HT1080 (cell line): ENCODE data around the gene TCERG1. TPM values are rescaled to one million over a fixed set of nuclear protein-coding genes. Genes with fewer than 3 reads are reported as not detected.

Experiments
- DNase-seq: peaks from one replicate; pipeline ENCODE4 v3.0.0-alpha.2; 2015; ENCODE audit warnings: low read depth
- polyA plus RNA-seq, 2 experiments: library from polyadenylated mRNA; depleted of rRNA; stranded (reverse); fragments of >200 nt; gene quantifications; 2 replicates each; pipeline ENCODE4 v1.2.3, GENCODE V29; 2015
- total RNA-seq: library from RNA; depleted of rRNA; stranded (reverse); fragments of >200 nt; shearing (Covaris generic); gene quantifications from 2 replicates; pipeline ENCODE4 v1.2.3, GENCODE V29; 2014; rRNA removed

TCERG1 gene
- 46.6 and 48.9 TPM in 2 replicates for total RNA-seq
- 48.2 and 55.5 TPM in 2 replicates for polyA plus RNA-seq (2015; cell fraction: cytosol; rRNA removed)
- 306 and 309 TPM in 2 replicates for polyA plus RNA-seq (2015; cell fraction: nucleus; rRNA removed)

GRCh38 chr5:146446861-146447733 lies at the start of gene TCERG1:
Gene TCERG1, plus strand, starts transcription at chr5:146447333. Its CDS starts 17 bp downstream, at chr5:146447350.
- DNase-seq: peak; percentile 100

- DNase-seq: no peak
Observed at GRCh38 chr5:146398826-146399225, 48.3 kb upstream of the TCERG1 start.

GRCh38 chr5:146399481-146399880 lies 47.7 kb upstream of the TCERG1 start:
- no peak for DNase-seq

DNA sequence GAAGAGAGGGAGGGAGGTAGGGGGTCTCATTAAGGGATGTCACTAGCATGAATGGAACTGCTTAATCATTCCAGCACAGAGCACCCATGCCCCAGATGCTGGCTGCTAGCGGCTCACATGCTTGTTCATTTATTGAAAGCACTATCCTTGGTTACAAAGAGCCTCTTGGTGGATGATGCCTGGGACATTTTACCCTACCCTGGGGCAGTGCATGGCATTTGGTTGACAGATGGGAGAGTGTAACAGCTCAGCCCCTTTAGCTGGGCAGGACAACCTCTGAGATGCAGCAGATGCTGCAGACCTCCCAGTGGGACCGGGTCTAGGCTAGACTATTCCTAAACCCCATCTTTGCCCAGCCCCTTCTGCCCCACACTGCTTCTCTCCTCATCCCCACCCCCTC lies 46.9 kb upstream of the TCERG1 start:
- DNase-seq: no peak

GRCh38 chr5:146401021-146401420 lies 46.1 kb upstream of the TCERG1 start:
- DNase-seq: no peak

DNA sequence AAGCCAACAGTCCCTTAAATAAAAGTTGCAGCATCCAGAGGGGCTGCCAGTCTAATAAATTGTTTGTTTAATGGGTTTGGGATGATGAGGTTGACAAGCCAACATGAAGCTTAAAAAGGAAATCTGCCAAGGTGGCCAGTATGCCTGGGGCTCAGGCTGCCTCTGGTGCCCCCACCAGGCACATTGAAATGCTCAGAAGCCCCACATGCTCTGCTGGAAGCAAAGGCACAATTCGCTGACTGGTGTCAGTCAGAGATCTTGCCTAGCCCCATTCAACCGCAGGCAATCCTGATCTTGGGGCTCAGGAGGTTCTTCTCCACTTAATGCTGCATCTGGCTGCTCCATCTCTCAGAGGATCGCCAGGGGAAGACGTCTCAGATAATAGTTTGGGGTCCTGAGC lies 44.2 kb upstream of the TCERG1 start:
- DNase-seq: no peak

DNA sequence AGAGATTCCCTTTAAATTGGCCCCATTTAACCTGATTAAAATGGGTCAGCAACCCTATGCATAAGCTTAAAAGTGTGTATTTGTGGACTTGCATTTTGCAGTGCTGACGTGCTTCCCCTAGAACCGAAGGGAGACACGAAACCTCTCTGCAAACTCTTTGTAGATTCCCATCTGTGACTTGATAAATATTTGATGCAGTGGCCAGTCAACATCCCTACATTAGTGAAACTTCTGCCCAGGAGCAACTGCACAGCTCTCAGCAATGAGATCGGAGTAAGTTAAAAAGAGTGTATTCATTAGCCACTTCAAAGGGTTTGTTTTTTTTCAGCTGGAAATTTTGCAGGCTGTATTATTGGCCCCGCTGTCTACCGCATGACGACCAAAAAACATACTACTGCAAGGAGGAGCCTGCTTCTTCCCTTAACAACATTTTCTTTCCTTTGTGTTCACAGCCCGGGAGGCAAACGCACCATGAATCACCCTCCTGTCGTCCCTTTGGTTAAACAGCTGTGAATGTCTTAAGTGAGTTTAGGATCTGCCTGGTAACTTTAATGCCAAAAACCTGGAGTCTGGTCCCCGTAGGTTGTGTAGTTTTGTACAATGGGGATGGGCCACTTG lies 38.0 kb upstream of the TCERG1 start:
- DNase-seq: peak; percentile 81

- DNase-seq: no peak
Observed at GRCh38 chr5:146410272-146410671, 36.9 kb upstream of the TCERG1 start.

DNA sequence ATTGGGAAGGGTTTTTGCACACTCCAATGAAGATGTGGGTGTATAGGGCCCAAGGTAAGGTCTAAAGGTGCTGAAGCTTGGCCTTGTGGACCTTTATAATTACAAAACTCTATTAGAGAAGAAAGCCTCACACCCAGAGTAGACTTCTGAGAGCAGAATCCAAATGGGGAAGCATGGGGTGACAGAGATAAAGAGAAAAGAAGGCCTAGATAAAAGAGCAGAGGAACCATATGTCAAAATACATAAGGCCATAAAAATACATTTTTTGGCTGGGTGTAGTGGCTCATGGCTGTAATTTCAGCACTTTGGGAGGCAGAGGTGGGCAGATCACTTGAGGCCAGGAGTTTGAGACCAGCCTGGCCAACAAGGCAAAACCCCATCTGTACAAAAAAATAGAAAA lies 27.4 kb upstream of the TCERG1 start:
- DNase-seq: no peak

DNA sequence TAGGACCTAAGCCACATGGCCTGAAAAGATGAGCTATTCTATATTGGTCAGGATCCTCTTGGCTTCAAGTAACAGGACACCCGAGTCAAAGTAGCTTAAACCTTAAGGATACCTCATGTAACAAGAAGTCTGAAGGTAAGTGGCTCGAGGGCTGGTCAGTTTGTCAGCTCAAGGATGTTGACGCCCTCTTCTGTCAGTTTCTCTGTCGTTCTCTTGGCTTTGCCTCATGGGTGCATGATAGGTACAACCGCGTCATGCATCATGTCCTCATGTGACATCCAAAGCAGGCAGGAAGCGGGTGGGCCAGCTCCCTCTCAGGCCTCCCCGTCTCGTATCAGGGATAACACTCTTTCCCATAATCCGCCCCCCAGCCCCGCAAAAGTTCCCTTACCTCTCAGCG lies 22.1 kb upstream of the TCERG1 start:
- no peak for DNase-seq

DNA sequence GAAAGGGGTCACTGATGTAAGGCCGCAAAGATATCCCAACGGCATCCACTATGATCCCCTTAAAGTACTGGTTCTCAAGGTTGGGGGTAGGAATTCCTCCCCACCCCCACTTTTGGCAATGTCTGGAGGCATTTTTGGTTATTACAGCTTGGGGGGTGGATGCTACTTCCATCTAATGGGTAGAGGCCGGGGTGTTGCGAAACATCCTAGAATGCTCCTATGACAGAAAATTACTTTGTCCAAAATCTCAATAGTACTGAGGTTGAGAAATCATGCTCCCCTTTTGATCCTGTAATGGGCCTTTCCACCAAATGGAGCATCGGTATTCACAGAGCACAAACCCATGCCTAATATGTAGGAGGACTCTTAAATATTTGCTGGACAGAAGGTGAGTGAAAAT lies 20.8 kb upstream of the TCERG1 start:
- no peak for DNase-seq

- peak; percentile 36 for DNase-seq
Observed at GRCh38 chr5:146426853-146427618, 20.1 kb upstream of the TCERG1 start.

DNA sequence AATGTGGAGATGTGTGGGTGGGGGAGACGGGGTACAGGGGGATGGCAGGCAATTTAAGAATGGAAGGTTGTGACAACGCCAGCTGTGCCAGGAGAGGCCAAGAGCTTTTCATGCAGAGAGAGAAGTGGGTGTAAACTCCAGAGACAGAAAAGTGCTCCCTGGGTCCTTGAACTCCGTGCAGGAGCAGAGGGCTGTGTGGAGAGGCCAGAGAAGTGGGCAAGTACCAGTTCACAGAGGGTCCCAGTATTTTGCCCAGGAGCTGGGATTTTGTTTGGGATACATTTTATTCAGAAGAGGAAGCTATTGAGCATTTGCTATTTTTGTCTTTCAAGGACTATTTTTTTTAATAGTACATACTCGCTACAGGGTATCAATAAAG lies 19.5 kb upstream of the TCERG1 start:
- DNase-seq: no peak

GRCh38 chr5:146428658-146429057 lies 18.5 kb upstream of the TCERG1 start:
- DNase-seq: no peak

DNA sequence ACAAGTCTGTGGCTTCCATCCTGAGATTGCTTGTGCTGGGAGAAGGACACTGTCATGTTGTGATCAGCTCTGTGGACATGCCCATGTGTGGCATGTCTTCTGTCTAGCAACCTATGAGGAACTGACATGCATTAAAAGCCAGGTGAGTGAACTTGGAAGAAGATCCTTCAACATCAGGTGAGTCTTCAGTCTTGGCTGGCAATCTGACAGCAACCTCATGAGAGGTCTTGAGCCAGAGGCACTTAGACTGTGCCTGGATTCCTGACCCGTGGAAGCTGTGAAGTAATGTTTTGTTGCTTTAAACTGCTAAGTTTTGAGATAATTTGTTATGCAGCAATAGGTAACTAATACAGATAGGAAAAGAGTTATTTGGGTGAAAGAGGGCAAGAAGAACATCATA lies 6.8 kb upstream of the TCERG1 start:
- DNase-seq: no peak

- no peak for DNase-seq
Observed at GRCh38 chr5:146440870-146441495, 6.2 kb upstream of the TCERG1 start.

DNA sequence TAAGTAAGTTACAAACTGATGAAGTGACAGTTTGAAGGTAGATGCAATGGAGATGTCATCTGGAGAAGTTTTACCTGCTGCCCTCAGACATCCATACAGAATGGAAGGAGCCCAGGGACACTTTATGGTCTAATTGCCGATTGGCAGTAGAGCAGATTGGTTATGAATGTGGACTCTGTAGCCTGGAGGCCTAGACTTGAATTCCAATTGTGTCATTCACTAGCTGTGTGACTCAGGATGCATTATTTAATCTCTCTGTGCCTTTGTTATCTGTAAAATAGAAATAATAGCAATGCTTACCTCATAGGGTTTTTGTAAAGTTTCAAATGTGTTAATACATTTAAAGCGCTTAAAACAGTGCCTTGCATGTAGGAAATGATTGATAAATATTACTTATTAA lies 5.2 kb upstream of the TCERG1 start:
- DNase-seq: no peak

DNA sequence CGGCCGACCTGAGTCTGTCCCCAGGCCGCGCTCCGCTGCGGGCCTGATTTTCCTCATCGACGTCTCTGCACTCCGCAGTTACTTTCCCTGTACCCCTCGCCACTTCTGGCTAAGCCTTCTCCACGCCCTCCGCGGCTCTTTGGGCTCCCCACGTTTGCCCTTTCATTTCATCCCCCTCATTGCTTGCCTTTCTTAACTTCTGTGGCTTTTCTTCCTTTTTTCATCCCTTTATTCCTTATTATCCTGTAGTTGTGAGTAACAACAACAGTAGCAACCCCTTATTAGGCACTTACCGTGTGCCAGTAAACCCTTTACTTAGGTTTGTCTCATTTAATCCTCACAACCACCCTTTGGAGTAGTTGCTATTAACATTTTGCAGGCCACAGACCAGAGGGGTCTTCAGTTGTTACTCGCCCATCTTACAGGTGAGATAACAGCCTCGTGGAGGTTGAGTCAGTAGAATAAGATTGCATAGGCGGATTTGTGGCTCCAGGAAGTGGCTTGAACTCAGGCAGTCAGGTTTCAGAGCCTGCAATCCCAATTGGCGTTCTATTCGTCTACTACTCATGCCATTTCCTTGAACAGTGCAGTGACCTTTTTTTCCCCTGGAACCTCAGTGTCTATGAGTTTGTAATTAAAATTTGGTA lies 724 bp downstream of the TCERG1 start:
- peak; percentile 63 for DNase-seq

GRCh38 chr5:146448783-146449519 lies 1.8 kb downstream of the TCERG1 start:
- DNase-seq: no peak

- DNase-seq: no peak
Observed at GRCh38 chr5:146450002-146450401, 2.9 kb downstream of the TCERG1 start.
